Astrocyte of the cerebellum (primary cell): Measurements from ENCODE around the gene MAML1.

Experiments used
- DNase-seq: peaks from one replicate; pipeline ENCODE4 v3.0.0-alpha.2; 2011; ENCODE audit warnings: low read depth
- H3K4me3 ChIP-seq: 2 replicates; pipeline ENCODE4 v1.5.1; 2011; ENCODE audit warnings: mild to moderate bottlenecking, low read depth, low read length, moderate library complexity
- CTCF ChIP-seq: IDR thresholded peaks from 2 replicates; pipeline ENCODE4 v1.5.1; 2012; ENCODE audit warnings: low read length, low read depth, moderate library complexity, mild to moderate bottlenecking; ENCODE audit errors: missing control alignments
- in situ Hi-C: cut with HindIII; loops from 2 replicates; pipeline ENCODE4 v1.10.0; 2017; ENCODE audit warnings: low sequenced_read_pairs

MAML1 gene

GRCh38 chr5:179762781-179763176 is 30.2 kb downstream of the MAML1 start:
- no peak for DNase-seq
- in situ Hi-C loops: no loop called here
- no peak for TF ChIP-seq CTCF
- no peak overlapping the region for H3K4me3 ChIP-seq

GRCh38 chr5:179763215-179763945 is 30.8 kb downstream of the MAML1 start:
- in situ Hi-C loops: no loop called here
- DNase-seq: peak; percentile 78
- TF ChIP-seq CTCF: peak; percentile 92
- H3K4me3 ChIP-seq: no peak overlapping the region

- no peak for TF ChIP-seq CTCF
- no peak for DNase-seq
- no peak overlapping the region for H3K4me3 ChIP-seq
- in situ Hi-C loops: no loop called here
Measured at GRCh38 chr5:179764056-179764455, 31.4 kb downstream of the MAML1 start.

GRCh38 chr5:179765400-179765799 is 32.8 kb downstream of the MAML1 start:
- DNase-seq: peak; percentile 67
- in situ Hi-C loops: no loop called here
- no peak overlapping the region for H3K4me3 ChIP-seq
- TF ChIP-seq CTCF: no peak

- peak; percentile 49 for DNase-seq
Measured at GRCh38 chr5:179766021-179766725, 33.6 kb downstream of the MAML1 start.

More at GRCh38 chr5:179766021-179766725, 33.6 kb downstream of the MAML1 start:
- in situ Hi-C loops: no loop called here
- TF ChIP-seq CTCF: no peak
- no peak overlapping the region for H3K4me3 ChIP-seq
